HepG2 (cell line): Measurements from ENCODE around the gene TBCD. TPM values are rescaled to one million over a fixed set of nuclear protein-coding genes. Genes with fewer than 3 reads are reported as not detected.
A peak's percentile ranks its signal among the peaks of the same experiment; 100 is the strongest.

Experiments
- HNRNPL ChIP-seq: fragments of 200-400 bp; formaldehyde crosslinking; IDR thresholded peaks from 2 replicates; pipeline ENCODE4 v1.6.1; 2017; ENCODE audit warnings: mild to moderate bottlenecking, low read depth, low read length
- IKZF5 ChIP-seq: IDR thresholded peaks from 2 replicates; pipeline ENCODE4 v1.6.1; 2018; ENCODE audit warnings: missing genetic modification reagents, mild to moderate bottlenecking, missing compliant biosample characterization
- KDM3A ChIP-seq: IDR thresholded peaks from 2 replicates; pipeline ENCODE4 v1.6.1; 2018; ENCODE audit warnings: low read depth, missing compliant biosample characterization
- KDM5A ChIP-seq: fragments of 200-600 bp; sonication (generic); IDR thresholded peaks from 2 replicates; pipeline ENCODE4 v1.7.0; 2018; ENCODE audit warnings: antibody characterized with exemption, mild to moderate bottlenecking, low read length, borderline replicate concordance
- MAFG ChIP-seq: sonication (generic); formaldehyde crosslinking; IDR thresholded peaks from 2 replicates; pipeline ENCODE4 v1.5.1; 2020; ENCODE audit warnings: mild to moderate bottlenecking, missing genetic modification reagents
- NAIF1 ChIP-seq: sonication (generic); formaldehyde crosslinking; IDR thresholded peaks from 2 replicates; pipeline ENCODE4 v1.5.0; 2020; ENCODE audit warnings: mild to moderate bottlenecking, missing genetic modification reagents, borderline replicate concordance
- NFKBIZ ChIP-seq: IDR thresholded peaks from 2 replicates; pipeline ENCODE4 v1.6.1; 2018; ENCODE audit warnings: missing genetic modification reagents, missing compliant biosample characterization
- POLR2AphosphoS2 ChIP-seq: IDR thresholded peaks from 2 replicates; pipeline ENCODE4 v1.6.1; 2011; ENCODE audit warnings: low read depth, low read length, improper control_type of control experiment
- RARG ChIP-seq: sonication (generic); formaldehyde crosslinking; IDR thresholded peaks from 2 replicates; pipeline ENCODE4 v1.4.0; 2020; ENCODE audit warnings: low read depth, mild to moderate bottlenecking, missing genetic modification reagents
- REXO4 ChIP-seq: sonication (generic); formaldehyde crosslinking; IDR thresholded peaks from 2 replicates; pipeline ENCODE4 v1.8.0; 2022; ENCODE audit warnings: missing genetic modification reagents, mild to moderate bottlenecking, borderline replicate concordance
- ZBED4 ChIP-seq: sonication (generic); formaldehyde crosslinking; IDR thresholded peaks from 2 replicates; pipeline ENCODE4 v1.4.0; 2020; ENCODE audit warnings: missing genetic modification reagents, borderline replicate concordance
- ZEB1 ChIP-seq: IDR thresholded peaks from 2 replicates; pipeline ENCODE4 v1.6.1; 2012; ENCODE audit warnings: mild to moderate bottlenecking, low read depth, inconsistent platforms; ENCODE audit not compliant: insufficient replicate concordance
- ZFAT ChIP-seq: sonication (generic); formaldehyde crosslinking; conservative IDR thresholded peaks from 2 replicates; pipeline ENCODE4 v1.8.1; 2023; ENCODE audit warnings: missing genetic modification reagents, inconsistent platforms
- ZGPAT ChIP-seq: IDR thresholded peaks from 2 replicates; pipeline ENCODE4 v1.6.1; 2016; ENCODE audit warnings: mild to moderate bottlenecking
- ZNF292 ChIP-seq: sonication (generic); formaldehyde crosslinking; IDR thresholded peaks from 2 replicates; pipeline ENCODE4 v1.8.1; 2022; ENCODE audit warnings: mild to moderate bottlenecking, low read depth, missing genetic modification reagents, borderline replicate concordance
- ZNF564 ChIP-seq: sonication (generic); formaldehyde crosslinking; IDR thresholded peaks from 2 replicates; pipeline ENCODE4 v1.8.1; 2023; ENCODE audit warnings: mild to moderate bottlenecking, missing genetic modification reagents
- ZNF674 ChIP-seq: sonication (generic); formaldehyde crosslinking; IDR thresholded peaks from 2 replicates; pipeline ENCODE4 v1.5.0; 2020; ENCODE audit warnings: low read depth, mild to moderate bottlenecking, missing genetic modification reagents
- polyA plus RNA-seq, 8 experiments: library from polyadenylated mRNA; depleted of rRNA in 3 of 8; stranded (reverse) in 7 of 8; unstranded in 1 of 8; fragments of >200 nt; fragmentation: Illumina TruSeq in 4 of 8; extraction: Trizol in 4 of 8; gene quantifications; 2 replicates each; pipeline versions ENCODE4 v1.2.1 to v1.2.3, GENCODE V29; 2011 to 2016; ENCODE audit warnings: low read depth in 4 of 8, missing spikeins in 1 of 8, mixed read lengths in 1 of 8; ENCODE audit not compliant: insufficient read depth in 1 of 8
- total RNA-seq, 5 experiments: library from RNA; depleted of rRNA; stranded (reverse); fragments of >200 nt; fragmentation: Illumina TruSeq; extraction: Trizol; gene quantifications; 2 replicates each; pipeline ENCODE4 v1.2.3, GENCODE V29; 2016; ENCODE audit warnings: low read depth in 1 of 5
- TF ChIP-seq, protein P1 (sequence below), 2 experiments: sonication (generic) in 1 of 2; formaldehyde crosslinking in 1 of 2; IDR thresholded peaks; 2 replicates each; pipeline versions ENCODE4 v1.4.0 to v1.6.1; 2016 to 2020; ENCODE audit warnings: borderline replicate concordance in 1 of 2, low read depth in 1 of 2, mild to moderate bottlenecking in 1 of 2, missing genetic modification reagents in 1 of 2

The TBCD gene
- total and polyA plus RNA-seq, 2 of the 13 experiments (the other 11 are each of a cell fraction or from before 2014, with no cell fraction given) = 33.9 to 54.8 TPM

GRCh38 chr17:82876602-82877379 lies 124.9 kb downstream of the TBCD start (continued):
- TF ChIP-seq NFKBIZ (CRISPR knock-in tag) (0 out of 2 replicates have a peak, but pooled peaks have one; percentile 32), NAIF1 (no peak), ZGPAT (CRISPR knock-in tag) (no peak), ZBED4 (CRISPR knock-in tag) (0 out of 2 replicates have a peak, but pooled peaks have one; percentile 38), HNRNPL (no peak), IKZF5 (CRISPR knock-in tag) (0 out of 2 replicates have a peak, but pooled peaks have one; percentile 11), ZNF674 (no peak), KDM5A (no peak), MAFG (CRISPR knock-in tag) (no peak), REXO4 (CRISPR knock-in tag) (no peak), ZNF292 (peak; percentile 50; the same call in 1 of the 2 replicates), POLR2AphosphoS2 (no peak), RARG (CRISPR knock-in tag) (no peak), KDM3A (CRISPR knock-in tag) (no peak), ZEB1 (no peak), ZFAT (CRISPR knock-in tag) (no peak), ZNF564 (CRISPR knock-in tag) (no peak)
- TF ChIP-seq, protein P1, sequence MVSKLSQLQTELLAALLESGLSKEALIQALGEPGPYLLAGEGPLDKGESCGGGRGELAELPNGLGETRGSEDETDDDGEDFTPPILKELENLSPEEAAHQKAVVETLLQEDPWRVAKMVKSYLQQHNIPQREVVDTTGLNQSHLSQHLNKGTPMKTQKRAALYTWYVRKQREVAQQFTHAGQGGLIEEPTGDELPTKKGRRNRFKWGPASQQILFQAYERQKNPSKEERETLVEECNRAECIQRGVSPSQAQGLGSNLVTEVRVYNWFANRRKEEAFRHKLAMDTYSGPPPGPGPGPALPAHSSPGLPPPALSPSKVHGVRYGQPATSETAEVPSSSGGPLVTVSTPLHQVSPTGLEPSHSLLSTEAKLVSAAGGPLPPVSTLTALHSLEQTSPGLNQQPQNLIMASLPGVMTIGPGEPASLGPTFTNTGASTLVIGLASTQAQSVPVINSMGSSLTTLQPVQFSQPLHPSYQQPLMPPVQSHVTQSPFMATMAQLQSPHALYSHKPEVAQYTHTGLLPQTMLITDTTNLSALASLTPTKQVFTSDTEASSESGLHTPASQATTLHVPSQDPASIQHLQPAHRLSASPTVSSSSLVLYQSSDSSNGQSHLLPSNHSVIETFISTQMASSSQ (IDR thresholded peaks at IDR 0.05; ENCODE audit: low read depth) = no peak
- TF ChIP-seq, protein P1 (CRISPR knock-in tag; IDR thresholded peaks at IDR 0.05; ENCODE audit: borderline replicate concordance) = no peak
